ENCODE measurements around the gene RCAN3. TPM values are rescaled to one million over a fixed set of nuclear protein-coding genes. Genes with fewer than 3 reads are reported as not detected.
"Not testable (repeated sequence)": the region's sequence is repeated elsewhere in the genome, so short reads cannot be mapped to it uniquely, and the experiment has no call there.

RCAN3 gene
- total and polyA plus RNA-seq, 9 of the 15 experiments (the other 6 are each of a cell fraction or from before 2014, with no cell fraction given), result 0.10 to 1.4 (median 0.43) TPM

DNA sequence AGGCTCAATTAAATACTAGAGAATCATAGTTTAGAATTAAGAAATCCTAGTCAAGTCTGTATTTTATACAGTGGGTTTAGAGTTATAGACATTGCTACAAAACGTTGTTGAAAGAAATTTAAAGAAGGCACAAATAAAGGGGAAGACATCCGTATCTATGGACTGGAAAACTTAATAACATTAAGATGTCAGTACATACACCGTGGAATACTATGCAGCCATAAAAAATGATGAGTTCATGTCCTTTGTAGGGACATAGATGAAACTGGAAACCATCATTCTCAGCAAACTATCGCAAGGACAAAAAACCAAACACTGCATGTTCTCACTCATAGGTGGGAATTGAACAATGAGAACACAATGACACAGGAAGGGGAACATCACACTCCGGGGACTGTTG is 17.6 kb downstream of the RCAN3 start:
- TF ChIP-seq ZNF146 (CRISPR knock-in tag; IDR thresholded peaks at IDR 0.05; ENCODE audit: unreplicated experiment), result peak; percentile 71
- TF ChIP-seq KDM1A (IDR thresholded peaks at IDR 0.05), result peak in 1 of 2 experiments; percentile 48; a peak in 1 of 4 replicates
- ATAC-seq; H3K9ac ChIP-seq (ENCODE audit: insufficient read depth in 1 of 2, low read depth in 2 of 2, low read length in 2 of 2); H3K27ac ChIP-seq (ENCODE audit: extremely low read depth, low read depth, low read length); H3K4me2 ChIP-seq (ENCODE audit: insufficient read depth, low read length); H3K4me3 ChIP-seq; FAIRE-seq; DNase-seq (ENCODE audit: extremely low read depth in 1 of 4, low spot score in 3 of 4); H3K79me2 ChIP-seq (ENCODE audit: control insufficient read depth, insufficient read depth, low read length); in situ Hi-C loops (cut with MboI); H2AFZ ChIP-seq (ENCODE audit: low read depth, low read length); H3K9me1 ChIP-seq (ENCODE audit: control insufficient read depth, insufficient read depth, low read length); CTCF ChIA-PET (ENCODE audit: low intra/inter-chr PET ratio); H3K9me3 ChIP-seq (replicated peaks; ENCODE audit: control insufficient read depth, insufficient read depth, low read depth, low read length); BruUV-seq (replicated peaks); intact Hi-C loops (cut with micrococcal nuclease); H4K20me1 ChIP-seq (replicated peaks; ENCODE audit: control insufficient read depth, insufficient read depth, low read length); H3K36me3 ChIP-seq (ENCODE audit: control insufficient read depth, insufficient read depth, low read length); H3K4me1 ChIP-seq (replicated peaks in 1 of 2; ENCODE audit: control insufficient read depth in 2 of 2, insufficient read depth in 2 of 2, low read length in 2 of 2): not testable (repeated sequence)
- 1% methylated on average over 4 of the region's 5 CpGs for WGBS (ENCODE audit: insufficient coverage, low coverage, missing lambda C conversion rate)
- peaks cover 19 to 23% of the 10 kb centered on the region in 2 experiments for H3K27me3 ChIP-seq (ENCODE audit: control insufficient read depth in 2 of 2, insufficient read depth in 2 of 2, low read length in 2 of 2)
- POLR2A ChIA-PET, result interaction anchor here (1.5 kb wide), 1 partner anchor 11 kb away, joined by 5 read pairs; no protein-coding TSS in a partner anchor

GRCh38 chr1:24525606-24526005 is 23.0 kb downstream of the RCAN3 start:
- WGBS (ENCODE audit: insufficient coverage, low coverage, missing lambda C conversion rate), result 1% methylated on average over 6 of the region's 6 CpGs
- no peak overlapping the region for H3K27ac ChIP-seq (ENCODE audit: extremely low read depth, low read depth, low read length)
- H3K9me1 ChIP-seq (ENCODE audit: control insufficient read depth, insufficient read depth, low read length), result no peaks in the 10 kb centered on the region
- H3K36me3 ChIP-seq (ENCODE audit: control insufficient read depth, insufficient read depth, low read length), result no peaks in the 10 kb centered on the region
- ChIA-PET POLR2A (interaction anchor here (0.9 to 1.2 kb wide), 3 partner anchors 11 to 110 kb away, joined by 3 read pairs; partner anchors contain the start of gene NIPAL3), CTCF (ENCODE audit: low intra/inter-chr PET ratio) (interaction anchor here (0.6 kb wide), 1 partner anchor 775 kb away, joined by 3 read pairs; no protein-coding TSS in a partner anchor)
- intact Hi-C loops (cut with micrococcal nuclease), result loop anchor here (2.0 to 5.0 kb wide), 3 partner anchors 38 to 108 kb away; partner anchors contain the start of gene NIPAL3
- H3K79me2 ChIP-seq (ENCODE audit: control insufficient read depth, insufficient read depth, low read length), result no peaks in the 10 kb centered on the region
- no peak overlapping the region for H3K9ac ChIP-seq (ENCODE audit: insufficient read depth in 1 of 2, low read depth in 2 of 2, low read length in 2 of 2)
- no peaks in the 10 kb centered on the region for H3K9me3 ChIP-seq (replicated peaks; ENCODE audit: control insufficient read depth, insufficient read depth, low read depth, low read length)
- no peak for DNase-seq (ENCODE audit: extremely low read depth in 1 of 4, low spot score in 3 of 4)
- ATAC-seq, result no peak
- no peak overlapping the region for H2AFZ ChIP-seq (ENCODE audit: low read depth, low read length)
- in situ Hi-C loops (cut with MboI), result no loop called here
- no peak overlapping the region for H3K4me3 ChIP-seq
- no peak for FAIRE-seq
- no TSS peak for BruUV-seq (replicated peaks)
- peaks cover 18 to 19% of the 10 kb centered on the region in 2 experiments; a peak in 4 of 5 replicates for H3K27me3 ChIP-seq (ENCODE audit: control insufficient read depth in 2 of 2, insufficient read depth in 2 of 2, low read length in 2 of 2)
- no peaks in the 10 kb centered on the region for H3K4me1 ChIP-seq (replicated peaks in 1 of 2; ENCODE audit: control insufficient read depth in 2 of 2, insufficient read depth in 2 of 2, low read length in 2 of 2)
- no peak overlapping the region for H3K4me2 ChIP-seq (ENCODE audit: insufficient read depth, low read length)
- no peaks in the 10 kb centered on the region for H4K20me1 ChIP-seq (replicated peaks; ENCODE audit: control insufficient read depth, insufficient read depth, low read length)
- TF ChIP-seq KLF16 (IDR thresholded peaks at IDR 0.05) (no peak), ZFX (CRISPR knock-in tag; IDR thresholded peaks at IDR 0.05) (no peak), HCFC1 (IDR thresholded peaks at IDR 0.05; ENCODE audit: low read depth, low read length) (no peak), RAD21 (CRISPR knock-in tag; conservative IDR thresholded peaks at IDR 0.05 in 1 of 2, IDR thresholded peaks at IDR 0.05 in 1 of 2) (no peak), IRF9 (tag; IDR thresholded peaks at IDR 0.05) (no peak), ATF7 (IDR thresholded peaks at IDR 0.05) (no peak), HSF4 (CRISPR knock-in tag; IDR thresholded peaks at IDR 0.05; ENCODE audit: borderline replicate concordance) (no peak), CBX2 (IDR thresholded peaks at IDR 0.05; ENCODE audit: insufficient read depth, low read length, poor library complexity, severe bottlenecking) (peak; percentile 72), HMBOX1 (IDR thresholded peaks at IDR 0.05) (no peak), CHCHD3 (CRISPR knock-in tag; IDR thresholded peaks at IDR 0.05) (no peak), ZNF436 (CRISPR knock-in tag; IDR thresholded peaks at IDR 0.05) (no peak), ZNF79 (CRISPR knock-in tag; IDR thresholded peaks at IDR 0.05; ENCODE audit: low read depth) (no peak)
- TF ChIP-seq, protein P1, sequence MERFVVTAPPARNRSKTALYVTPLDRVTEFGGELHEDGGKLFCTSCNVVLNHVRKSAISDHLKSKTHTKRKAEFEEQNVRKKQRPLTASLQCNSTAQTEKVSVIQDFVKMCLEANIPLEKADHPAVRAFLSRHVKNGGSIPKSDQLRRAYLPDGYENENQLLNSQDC (CRISPR knock-in tag; IDR thresholded peaks at IDR 0.05), result no peak

Data from K562 (cell line).